Naive B cell (primary cell): ENCODE data around the gene PTPN7. TPM values are rescaled to one million over a fixed set of nuclear protein-coding genes. Genes with fewer than 3 reads are reported as not detected.
"Not testable (repeated sequence)": the region's sequence is repeated elsewhere in the genome, so short reads cannot be mapped to it uniquely, and the experiment has no call there.

ENCODE experiments used
- ATAC-seq, 2 donors: fragments of 150-1000 bp; cut with Tn5 transposase; 2 replicates each; pipeline ENCODE4 v1.10.0; 2021; ENCODE audit warnings: low read depth in 2 of 2, mild to moderate bottlenecking in 2 of 2, moderate library complexity in 2 of 2
- DNase-seq: peaks from one replicate; pipeline ENCODE4 v3.0.0; 2022
- H3K27ac Mint-ChIP-seq, 6 donors: one replicate each; pipeline ENCODE4 v1.8.0; 2020 to 2022; ENCODE audit warnings: mild to moderate bottlenecking in 6 of 6, mixed read lengths in 6 of 6, moderate library complexity in 5 of 6, inconsistent platforms in 2 of 6
- H3K27me3 Mint-ChIP-seq, 3 donors: one replicate each; pipeline ENCODE4 v1.8.0; 2021 to 2022; ENCODE audit warnings: mixed read lengths in 3 of 3, mild to moderate bottlenecking in 1 of 3
- H3K36me3 Mint-ChIP-seq, 2 donors: one replicate each; pipeline ENCODE4 v1.8.0; 2020 to 2022; ENCODE audit warnings: mixed read lengths in 2 of 2, inconsistent platforms in 1 of 2, mild to moderate bottlenecking in 1 of 2
- H3K4me1 Mint-ChIP-seq, 3 donors: one replicate each; pipeline ENCODE4 v1.8.0; 2020 to 2022; ENCODE audit warnings: mixed read lengths in 3 of 3, inconsistent platforms in 1 of 3, mild to moderate bottlenecking in 1 of 3, moderate library complexity in 1 of 3
- H3K4me3 Mint-ChIP-seq, 8 donors: one replicate each; pipeline ENCODE4 v1.8.0; 2020 to 2022; ENCODE audit warnings: mild to moderate bottlenecking in 8 of 8, mixed read lengths in 8 of 8, moderate library complexity in 8 of 8, inconsistent platforms in 2 of 8
- H3K9me3 Mint-ChIP-seq, 7 donors: one replicate each; pipeline ENCODE4 v1.8.0; 2020 to 2022; ENCODE audit warnings: mixed read lengths in 7 of 7, mild to moderate bottlenecking in 5 of 7, inconsistent platforms in 2 of 7, moderate library complexity in 1 of 7
- polyA plus RNA-seq, 6 donors: library from polyadenylated mRNA; unstranded; fragments of 300-500 nt; fragmentation: Illumina TruSeq; gene quantifications; one replicate each; pipeline ENCODE4 v1.2.3, GENCODE V29; 2021; ENCODE audit warnings: low read depth in 6 of 6

Gene PTPN7
- polyA plus RNA-seq, 6 donors from 2014 or later, result 19.0 to 41.5 (median 22.9) TPM

- Mint-ChIP-seq H3K36me3 (no peaks in the 10 kb centered on the region), H3K27me3 (peaks cover 0 to 7% (median 0%) of the 10 kb centered on the region in 3 donors), H3K4me1 (peaks cover 26 to 38% (median 37%) of the 10 kb centered on the region in 3 donors), H3K27ac (peak overlapping the region in 3 of 6 donors; percentile 9 to 76 (median 10)), H3K4me3 (peak overlapping the region in 1 of 8 donors; percentile 29), H3K9me3 (no peaks in the 10 kb centered on the region)
- no peak for DNase-seq
- ATAC-seq, result no peak
These were observed 7.5 kb upstream of the PTPN7 start for GRCh38 chr1:202167708-202168415.

- H3K27ac Mint-ChIP-seq, result peak overlapping the region in 3 of 6 donors; percentile 9 to 65 (median 60)
- H3K4me3 Mint-ChIP-seq, ATAC-seq, H3K27me3 Mint-ChIP-seq, DNase-seq, H3K36me3 Mint-ChIP-seq, H3K9me3 Mint-ChIP-seq: not testable (repeated sequence)
- H3K4me1 Mint-ChIP-seq, result peaks cover 34 to 46% (median 45%) of the 10 kb centered on the region in 3 donors
These were observed 6.7 kb upstream of the PTPN7 start for GRCh38 chr1:202167054-202167453.

- DNase-seq, result no peak
- Mint-ChIP-seq H3K9me3 (no peaks in the 10 kb centered on the region), H3K4me1 (peaks cover 40 to 54% (median 53%) of the 10 kb centered on the region in 3 donors), H3K4me3 (peak overlapping the region in 5 of 8 donors; percentile 29 to 83 (median 50)), H3K27me3 (peaks cover 0 to 7% (median 0%) of the 10 kb centered on the region in 3 donors), H3K36me3 (no peaks in the 10 kb centered on the region), H3K27ac (peak overlapping the region in 5 of 6 donors; percentile 9 to 70 (median 42))
- ATAC-seq, result no peak
These were observed 5.8 kb upstream of the PTPN7 start for GRCh38 chr1:202165942-202166843.

DNA sequence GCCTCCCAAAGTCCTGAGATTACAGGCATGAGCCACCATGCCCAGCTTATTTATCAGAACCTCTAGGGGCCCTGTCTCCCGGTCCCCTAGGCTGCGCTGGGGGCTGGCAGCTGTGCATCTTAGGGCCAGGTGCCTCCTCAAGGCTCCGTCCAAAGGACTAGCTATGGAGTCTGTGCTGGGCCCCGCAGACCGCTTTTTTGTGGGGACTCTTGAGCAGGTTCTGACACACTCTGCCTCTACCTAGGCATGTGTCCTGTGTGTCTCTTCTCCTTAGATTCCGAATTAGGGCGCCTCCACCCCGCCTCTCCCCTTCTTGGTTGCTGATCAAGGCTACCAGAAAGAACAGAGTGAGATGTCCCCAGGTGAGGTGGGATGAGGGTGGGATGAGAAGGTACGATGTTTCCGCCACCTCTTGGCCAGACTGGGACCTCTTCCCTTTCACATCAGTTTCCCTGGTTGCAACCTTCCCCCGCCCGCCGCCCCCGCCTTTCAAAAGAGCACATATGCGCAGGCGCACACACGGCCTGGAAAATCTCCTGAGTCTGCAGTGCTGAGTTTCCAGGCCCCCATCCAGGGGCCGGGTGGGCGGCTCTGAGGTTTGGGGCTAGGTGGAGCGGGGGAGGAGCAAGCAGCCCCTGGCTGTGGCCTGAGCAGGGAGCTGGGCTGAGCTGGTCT is 5.0 kb upstream of the PTPN7 start:
- H3K27me3 Mint-ChIP-seq, result peaks cover 0 to 7% (median 0%) of the 10 kb centered on the region in 3 donors
- no peaks in the 10 kb centered on the region for H3K9me3 Mint-ChIP-seq
- DNase-seq (no peak), ATAC-seq (no peak)
- H3K27ac Mint-ChIP-seq, result peak overlapping the region; percentile 71 to 96 (median 89)
- no peaks in the 10 kb centered on the region for H3K36me3 Mint-ChIP-seq
- peaks cover 48 to 62% (median 61%) of the 10 kb centered on the region in 3 donors for H3K4me1 Mint-ChIP-seq
- peak overlapping the region; percentile 52 to 91 (median 85) for H3K4me3 Mint-ChIP-seq

GRCh38 chr1:202164271-202165037 is 4.1 kb upstream of the PTPN7 start:
- Mint-ChIP-seq H3K27ac (peak overlapping the region; percentile 71 to 96 (median 90)), H3K27me3 (peaks cover 0 to 7% (median 0%) of the 10 kb centered on the region in 3 donors), H3K4me3 (peak overlapping the region; percentile 52 to 91 (median 85)), H3K9me3 (no peaks in the 10 kb centered on the region), H3K36me3 (no peaks in the 10 kb centered on the region), H3K4me1 (peaks cover 58 to 72% (median 71%) of the 10 kb centered on the region in 3 donors)
- DNase-seq, result peak; percentile 94
- ATAC-seq, result peak; percentile 88 to 90

- Mint-ChIP-seq H3K36me3 (no peaks in the 10 kb centered on the region), H3K27me3 (peaks cover 0 to 7% (median 0%) of the 10 kb centered on the region in 3 donors), H3K9me3 (no peaks in the 10 kb centered on the region), H3K4me3 (peak overlapping the region in 7 of 8 donors; percentile 12 to 91 (median 83)), H3K27ac (peak overlapping the region; percentile 42 to 96 (median 84)), H3K4me1 (peaks cover 66 to 80% (median 79%) of the 10 kb centered on the region in 3 donors)
- DNase-seq, result no peak
- no peak for ATAC-seq
These were observed 3.2 kb upstream of the PTPN7 start for GRCh38 chr1:202163281-202164270.

GRCh38 chr1:202162418-202163280 is 2.2 kb upstream of the PTPN7 start:
- ATAC-seq (no peak), DNase-seq (no peak)
- Mint-ChIP-seq H3K27me3 (no peaks in the 10 kb centered on the region), H3K4me3 (peak overlapping the region; percentile 53 to 98 (median 92)), H3K36me3 (no peaks in the 10 kb centered on the region), H3K9me3 (no peaks in the 10 kb centered on the region), H3K27ac (peak overlapping the region in 5 of 6 donors; percentile 44 to 92 (median 71)), H3K4me1 (peaks cover 67 to 90% (median 89%) of the 10 kb centered on the region in 3 donors)

GRCh38 chr1:202162047-202162417 is 1.6 kb upstream of the PTPN7 start:
- ATAC-seq (peak in 1 of 2 donors; percentile 18), DNase-seq (peak; percentile 49)
- Mint-ChIP-seq H3K27ac (peak overlapping the region in 3 of 6 donors; percentile 33 to 74 (median 65)), H3K36me3 (no peaks in the 10 kb centered on the region), H3K4me3 (peak overlapping the region; percentile 56 to 98 (median 96)), H3K27me3 (no peaks in the 10 kb centered on the region), H3K9me3 (no peaks in the 10 kb centered on the region), H3K4me1 (peaks cover 67 to 96% (median 91%) of the 10 kb centered on the region in 3 donors)

DNA sequence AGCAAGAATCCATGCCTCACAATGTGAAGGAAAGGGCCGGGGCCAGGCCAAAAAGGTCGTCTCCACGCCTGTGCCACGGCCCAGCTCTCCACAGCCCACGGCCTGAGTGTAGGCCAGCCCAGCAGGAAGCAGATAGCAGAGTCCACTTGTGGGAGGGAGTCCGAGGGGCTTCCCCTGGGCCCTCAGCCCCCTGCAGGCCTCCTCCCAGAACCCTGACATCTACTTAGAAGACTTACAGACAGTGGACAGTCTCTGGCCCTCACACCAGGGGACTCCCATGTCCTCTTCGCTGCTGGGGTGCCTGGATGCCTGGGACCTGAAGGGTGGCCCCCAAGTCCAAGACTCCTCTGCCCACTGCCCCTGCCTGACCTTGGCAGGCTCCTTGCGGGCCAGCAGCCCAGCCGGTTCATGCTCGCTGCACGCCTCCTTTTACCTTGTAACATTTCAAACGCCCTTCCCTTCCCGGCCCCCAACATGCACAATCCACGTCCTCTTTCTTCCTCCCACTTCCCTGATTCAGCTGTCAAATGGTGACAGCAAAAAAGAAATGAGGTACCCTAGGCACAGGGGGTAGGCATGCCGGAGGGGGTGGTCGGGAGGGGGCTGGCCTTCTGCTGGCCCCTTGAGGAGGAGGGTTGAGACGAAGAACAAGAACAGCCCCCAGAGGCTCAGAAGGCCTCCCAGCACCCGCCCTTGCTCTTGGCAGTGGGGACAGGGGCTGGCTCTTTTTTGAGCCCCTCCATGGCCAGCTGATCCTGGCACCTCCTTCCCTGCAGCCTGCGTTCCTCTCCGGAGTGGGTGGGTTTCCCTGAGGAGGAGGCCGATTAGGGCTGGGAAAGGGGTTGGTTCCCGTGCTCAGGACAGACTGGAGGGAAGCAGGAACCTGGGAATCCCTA is 997 bp upstream of the PTPN7 start:
- ATAC-seq (no peak), DNase-seq (no peak)
- H3K4me1 Mint-ChIP-seq, result peaks cover 63 to 94% (median 84%) of the 10 kb centered on the region in 3 donors
- peak overlapping the region; percentile 88 to 98 (median 96) for H3K4me3 Mint-ChIP-seq
- no peaks in the 10 kb centered on the region for H3K36me3 Mint-ChIP-seq
- H3K27me3 Mint-ChIP-seq, result no peaks in the 10 kb centered on the region
- H3K27ac Mint-ChIP-seq, result peak overlapping the region; percentile 25 to 99 (median 96)
- no peaks in the 10 kb centered on the region for H3K9me3 Mint-ChIP-seq
